Stimulated activated naive CD4-positive, alpha-beta T cell (primary cell): Measurements from ENCODE around the gene FADD.
A peak's percentile ranks its signal among the peaks of the same experiment; 100 is the strongest.

Experiments used
- DNase-seq, 6 experiments: peaks; one replicate each; lab custom pipeline; 2025; lab: John Stamatoyannopoulos, UW

Gene FADD, protein sequence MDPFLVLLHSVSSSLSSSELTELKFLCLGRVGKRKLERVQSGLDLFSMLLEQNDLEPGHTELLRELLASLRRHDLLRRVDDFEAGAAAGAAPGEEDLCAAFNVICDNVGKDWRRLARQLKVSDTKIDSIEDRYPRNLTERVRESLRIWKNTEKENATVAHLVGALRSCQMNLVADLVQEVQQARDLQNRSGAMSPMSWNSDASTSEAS

DNA sequence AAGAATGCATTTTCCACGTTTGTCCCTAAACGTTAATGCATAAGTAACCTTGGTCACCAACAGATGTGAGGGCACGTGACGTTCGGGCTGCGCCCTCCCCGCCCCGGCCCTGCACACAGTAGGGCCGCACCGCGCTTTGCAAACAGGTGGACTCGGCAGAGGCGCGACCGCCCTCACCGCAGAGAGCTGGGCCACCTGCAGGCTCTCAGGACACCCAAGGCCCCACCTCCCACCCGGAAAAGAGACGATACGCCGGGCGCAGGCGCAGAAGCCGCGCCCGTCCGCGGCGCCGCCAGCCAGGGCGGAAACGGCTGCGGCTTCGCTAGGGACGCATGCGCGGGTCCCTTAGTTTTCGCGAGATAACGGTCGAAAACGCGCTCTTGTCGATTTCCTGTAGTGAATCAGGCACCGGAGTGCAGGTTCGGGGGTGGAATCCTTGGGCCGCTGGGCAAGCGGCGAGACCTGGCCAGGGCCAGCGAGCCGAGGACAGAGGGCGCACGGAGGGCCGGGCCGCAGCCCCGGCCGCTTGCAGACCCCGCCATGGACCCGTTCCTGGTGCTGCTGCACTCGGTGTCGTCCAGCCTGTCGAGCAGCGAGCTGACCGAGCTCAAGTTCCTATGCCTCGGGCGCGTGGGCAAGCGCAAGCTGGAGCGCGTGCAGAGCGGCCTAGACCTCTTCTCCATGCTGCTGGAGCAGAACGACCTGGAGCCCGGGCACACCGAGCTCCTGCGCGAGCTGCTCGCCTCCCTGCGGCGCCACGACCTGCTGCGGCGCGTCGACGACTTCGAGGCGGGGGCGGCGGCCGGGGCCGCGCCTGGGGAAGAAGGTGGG, at the start of gene FADD:
FADD (plus strand) TSS at position 377 of the 831 bp plus-strand sequence; CDS start at position 541, 164 bp downstream.
- DNase-seq, result peak; percentile 86 to 92 (median 89)

DNA sequence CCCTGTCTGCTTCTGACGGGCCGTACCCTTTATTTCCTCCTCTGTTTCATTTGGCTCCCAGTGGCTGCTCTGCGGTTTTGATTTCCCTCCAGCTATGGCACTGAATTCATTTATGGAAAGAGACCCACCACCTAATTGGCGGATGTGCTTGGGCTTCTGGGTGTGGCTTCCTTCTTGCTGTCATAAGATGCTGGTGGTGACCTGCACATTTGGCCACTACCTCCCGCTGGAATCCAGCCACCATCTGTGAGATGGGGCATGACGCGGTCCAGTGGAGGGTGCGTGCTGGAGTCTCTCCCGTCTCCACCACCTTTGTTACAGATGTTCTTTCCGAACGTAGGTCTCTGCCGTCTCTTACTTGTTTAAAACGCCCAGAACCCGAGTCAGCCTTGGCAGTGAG, 47.7 kb upstream of the FADD start:
- DNase-seq, result no peak

DNA sequence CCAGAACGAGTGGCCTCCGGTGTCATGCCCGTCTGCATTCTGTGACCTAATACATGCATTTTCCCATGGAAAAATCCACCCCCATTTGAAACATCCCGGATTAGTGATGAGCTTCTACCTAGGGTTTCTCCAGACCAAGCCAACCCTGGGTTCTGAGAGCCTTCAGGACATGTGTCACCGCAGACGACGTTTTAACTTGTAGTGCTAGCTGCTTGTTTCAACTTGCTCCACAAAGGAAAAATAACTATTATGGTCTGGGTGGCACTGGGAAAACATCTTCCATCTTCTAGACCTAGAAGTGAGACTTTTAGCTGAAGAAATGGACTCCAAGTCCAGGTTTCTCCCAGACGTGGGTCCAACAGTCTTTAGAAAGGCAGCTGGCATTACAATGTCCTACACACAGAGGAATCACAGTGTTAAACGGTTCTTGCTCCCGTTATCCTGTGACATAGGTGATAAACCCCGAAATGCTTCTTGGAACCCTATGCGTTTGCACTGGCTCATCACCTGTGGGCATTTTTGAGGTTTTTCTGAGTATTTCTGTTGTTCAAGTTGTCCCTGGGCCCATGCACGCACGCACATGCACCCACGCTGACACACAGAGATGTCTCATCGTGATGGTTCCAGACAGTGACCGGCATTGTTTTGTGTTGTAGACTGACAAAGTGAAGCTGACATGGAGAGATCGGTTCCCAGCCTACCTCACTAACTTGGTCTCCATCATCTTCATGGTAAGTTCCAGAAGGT, 46.6 kb upstream of the FADD start:
- DNase-seq, result no peak

DNA sequence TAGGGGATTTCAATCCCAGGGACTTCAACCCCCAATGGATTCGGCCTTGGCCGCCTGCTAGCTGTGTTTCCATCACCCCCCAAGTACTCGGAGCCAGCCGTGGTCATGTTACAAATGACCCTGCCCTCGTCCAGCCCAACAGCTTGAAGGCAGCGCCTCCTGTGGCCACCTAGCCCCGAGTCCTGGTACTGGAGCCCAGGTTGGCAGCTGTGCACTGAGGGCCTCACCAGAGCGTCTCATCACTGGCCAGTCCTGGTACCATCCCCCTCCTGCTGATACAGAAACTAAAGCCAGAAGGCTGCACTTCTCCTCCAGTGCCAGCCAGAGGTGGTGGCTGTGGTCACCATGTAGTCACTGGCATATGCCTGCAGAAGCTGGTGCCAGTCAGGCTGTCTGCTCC, 44.9 kb upstream of the FADD start:
- no peak for DNase-seq

- no peak for DNase-seq
Observed at GRCh38 chr11:70158757-70159389, 44.2 kb upstream of the FADD start.

DNA sequence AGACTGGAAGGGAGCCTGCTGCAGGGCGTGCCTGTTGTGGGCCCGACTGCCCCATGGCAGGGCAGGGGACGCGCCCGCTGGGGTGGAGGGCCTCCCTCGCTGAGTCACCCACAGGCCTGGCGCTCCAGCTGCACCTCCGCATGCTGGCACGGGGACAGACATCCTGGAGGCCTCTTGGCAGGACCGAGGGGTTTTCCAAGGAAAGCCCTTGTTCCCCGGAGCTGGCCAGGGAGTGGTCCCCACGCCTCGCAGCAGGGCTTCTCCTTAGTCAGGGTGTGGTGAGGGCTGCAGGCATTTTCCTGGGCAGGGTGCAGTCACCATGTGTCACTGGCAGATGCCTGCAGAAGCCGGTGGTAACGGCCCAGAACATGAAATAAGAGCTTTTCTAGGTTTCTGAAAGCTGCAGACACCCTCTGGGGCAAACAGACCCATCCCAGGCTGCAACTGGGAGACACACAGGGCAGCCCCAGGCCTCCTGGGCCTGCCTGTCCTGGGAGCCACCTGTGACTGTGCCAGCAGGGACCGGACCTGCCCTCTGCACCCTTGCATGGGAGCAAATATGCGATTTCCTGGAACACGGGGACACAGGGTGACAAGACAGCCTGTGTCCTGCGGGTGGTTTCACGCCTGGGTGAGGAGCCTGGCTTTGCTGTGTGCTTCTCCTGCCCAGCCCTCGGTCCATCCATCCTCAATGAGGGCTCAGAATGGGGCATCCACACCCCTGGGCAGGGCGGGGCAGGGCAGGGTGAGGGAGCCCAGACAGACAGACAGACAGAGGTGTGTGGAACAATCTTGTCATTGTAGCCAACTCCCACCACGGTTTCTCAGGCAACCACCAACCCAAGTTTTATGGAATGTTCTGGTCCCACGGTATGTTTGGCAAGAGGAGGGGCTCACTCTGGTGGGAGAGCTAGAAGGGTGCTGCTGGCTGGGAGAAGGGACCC, 43.2 kb upstream of the FADD start:
- no peak for DNase-seq

- DNase-seq, result no peak
Observed at GRCh38 chr11:70161043-70161625, 42.0 kb upstream of the FADD start.

DNA sequence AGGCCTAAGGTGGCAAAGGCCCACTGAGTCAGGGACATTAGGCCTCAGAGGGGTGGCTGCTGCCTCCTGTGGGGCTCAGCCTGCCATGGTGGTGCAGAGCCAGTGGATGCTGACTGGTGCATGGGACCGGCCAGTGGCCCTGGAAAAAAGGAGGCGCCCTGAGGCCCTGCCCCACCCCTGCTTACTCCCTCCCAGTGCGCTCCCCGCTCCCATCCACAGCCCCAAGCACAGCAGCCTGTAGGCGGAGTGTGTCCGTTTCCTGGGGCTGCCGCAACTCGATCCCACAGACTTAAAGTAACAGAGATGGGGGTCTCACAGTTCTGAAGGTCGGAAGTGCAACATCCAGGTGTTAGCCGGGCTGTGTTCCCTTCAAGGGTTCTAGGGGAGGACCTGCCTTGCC, 38.4 kb upstream of the FADD start:
- DNase-seq, result no peak

GRCh38 chr11:70167120-70167519, 36.0 kb upstream of the FADD start:
- DNase-seq, result no peak

DNA sequence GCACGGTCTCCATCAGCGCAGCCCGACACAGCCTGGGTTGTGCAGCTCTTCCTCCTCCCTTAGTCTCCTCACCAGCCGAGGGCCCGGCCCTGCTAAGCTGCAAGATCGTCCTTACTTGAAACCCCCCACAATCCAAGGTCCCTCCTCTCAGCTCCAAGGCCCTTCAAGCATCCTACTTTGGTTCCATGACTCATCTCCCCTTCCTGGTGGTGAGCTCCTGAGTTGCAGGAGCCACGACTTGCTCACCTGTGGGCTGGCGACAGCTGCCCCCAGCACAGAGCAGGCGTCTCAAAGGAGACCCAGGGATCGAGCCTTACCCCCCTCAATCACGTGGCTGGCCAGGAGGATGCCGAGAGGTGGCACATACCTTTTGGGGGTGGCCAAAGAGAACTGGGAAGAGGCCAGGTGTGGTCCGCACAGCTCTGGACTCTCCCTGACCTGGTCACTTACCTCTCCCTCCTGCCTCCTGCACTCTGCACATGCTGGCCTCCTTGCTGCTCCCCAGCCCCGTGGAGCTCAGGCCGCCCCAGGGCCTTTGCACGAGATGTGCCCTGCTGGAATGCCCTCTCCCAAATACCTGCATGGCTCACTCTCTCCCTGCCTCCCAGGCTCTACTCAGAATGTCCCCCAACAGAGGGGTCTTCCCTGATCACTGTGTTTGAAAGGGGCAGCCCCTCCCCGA, 35.2 kb upstream of the FADD start:
- no peak for DNase-seq

GRCh38 chr11:70168405-70168754, 34.7 kb upstream of the FADD start:
- no peak for DNase-seq

DNA sequence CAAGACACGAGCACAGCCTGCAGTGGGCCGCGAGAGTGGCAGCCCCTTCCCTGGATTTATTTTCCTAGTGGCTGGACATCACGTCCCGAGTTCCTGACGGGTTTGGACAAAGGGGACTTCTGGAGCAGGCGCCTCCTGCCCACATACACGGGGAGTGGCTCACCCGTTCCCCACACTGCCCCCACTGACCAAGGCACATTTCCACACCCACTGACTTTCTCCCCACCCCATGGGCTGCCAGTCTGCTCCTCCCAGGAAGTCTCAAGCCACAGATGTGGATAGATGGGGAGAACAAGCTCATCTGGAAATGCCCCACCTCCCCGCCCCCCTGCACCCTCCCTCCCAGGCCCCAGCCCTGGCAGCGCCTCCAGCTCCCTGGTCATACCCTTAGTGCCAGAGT, 34.0 kb upstream of the FADD start:
- DNase-seq, result no peak

DNA sequence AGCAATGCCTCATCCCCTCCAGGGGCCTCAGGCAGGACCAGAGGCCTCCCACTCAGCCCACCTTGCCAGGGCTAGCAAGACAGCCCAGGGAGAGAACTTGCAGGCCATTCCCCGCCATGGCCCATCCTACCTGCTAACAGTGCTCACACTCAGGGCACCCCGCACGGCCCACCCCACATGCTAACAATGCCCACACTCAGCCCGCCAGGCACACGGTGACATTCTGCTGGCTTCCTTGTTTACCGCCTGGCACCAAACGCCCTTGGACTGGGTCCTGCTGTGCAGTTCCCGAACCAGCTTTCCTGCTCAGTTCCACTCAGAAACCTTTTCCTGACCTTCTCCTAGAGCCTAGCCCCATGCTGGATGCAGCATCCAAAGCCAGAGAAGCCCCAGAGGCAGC, 33.5 kb upstream of the FADD start:
- DNase-seq, result no peak

GRCh38 chr11:70170596-70171210, 32.4 kb upstream of the FADD start:
- DNase-seq, result no peak

DNA sequence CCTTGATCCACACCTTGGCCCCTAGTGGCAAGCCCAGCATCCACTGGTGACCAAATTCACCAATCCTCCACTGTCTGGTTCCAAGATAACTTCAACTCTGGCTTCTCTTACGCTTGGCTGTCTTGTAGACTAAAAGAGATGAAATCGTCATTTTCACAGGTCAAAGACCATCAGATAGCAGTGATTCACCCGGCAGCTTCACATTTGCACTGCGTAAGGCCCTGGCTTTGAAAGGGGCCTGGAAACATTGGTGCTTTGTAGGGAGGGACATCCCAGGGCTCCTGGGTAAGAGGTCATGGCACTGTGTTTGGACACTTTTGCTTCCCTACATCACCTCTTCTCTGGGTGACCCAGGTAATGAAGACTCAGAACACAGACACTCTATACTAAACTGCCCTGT, 30.1 kb upstream of the FADD start:
- no peak for DNase-seq

DNA sequence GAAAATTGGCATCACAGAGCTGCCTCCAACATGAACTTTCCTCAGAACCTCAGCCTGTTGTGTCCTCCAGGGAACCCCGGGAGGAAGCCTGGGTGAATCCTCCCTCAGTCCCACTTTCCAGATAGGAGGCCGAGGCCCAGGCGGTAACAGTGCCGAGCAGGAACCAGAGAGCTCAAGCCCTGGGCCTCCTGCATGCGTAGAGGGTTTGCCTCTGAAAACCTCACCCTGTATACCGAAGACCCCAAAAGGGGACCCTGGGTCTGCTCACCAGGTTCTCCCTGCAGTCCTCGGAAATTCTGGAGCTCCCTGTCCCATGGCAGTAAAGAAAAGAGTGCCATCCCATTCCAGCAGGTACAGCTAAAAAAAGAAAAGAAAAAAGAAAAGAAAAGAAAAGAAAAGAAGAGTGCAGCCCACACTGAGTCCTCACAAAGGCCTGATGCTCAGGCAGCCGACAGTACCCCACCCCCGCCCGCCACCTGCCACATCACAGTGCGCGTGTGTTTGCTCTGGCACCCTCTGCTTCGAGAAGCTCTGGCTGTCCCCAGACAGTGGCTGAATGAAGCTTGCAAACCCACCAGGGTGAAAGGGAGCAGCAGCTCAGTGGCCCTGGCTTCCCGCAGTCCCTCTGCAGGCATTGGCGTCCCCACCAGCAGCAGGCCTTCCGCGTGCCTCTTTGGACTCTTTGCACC, 28.4 kb upstream of the FADD start:
- no peak for DNase-seq

DNA sequence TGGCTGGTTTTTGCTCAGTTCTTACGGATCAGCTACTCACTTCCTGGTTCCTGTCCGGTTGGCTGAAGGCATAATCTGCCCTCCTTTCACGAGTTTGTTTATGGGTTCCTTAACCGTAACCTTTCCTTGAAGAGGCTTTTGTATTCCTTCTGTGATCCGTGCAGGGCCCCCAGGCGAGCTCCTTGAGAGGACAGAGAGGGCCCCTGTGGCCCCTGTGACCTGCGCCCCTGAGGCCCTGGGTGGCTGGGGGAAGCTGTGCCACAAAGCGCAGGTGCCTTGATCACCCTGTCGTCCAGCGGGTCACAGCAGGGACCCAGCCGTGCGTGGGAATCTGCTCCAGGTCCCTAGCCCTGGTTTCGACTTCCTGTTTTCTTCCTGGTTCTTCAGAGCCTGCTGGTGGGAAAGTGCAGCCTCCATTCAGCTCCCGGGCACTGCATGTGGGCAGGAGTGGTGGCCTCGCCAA, 27.8 kb upstream of the FADD start:
- DNase-seq, result no peak

DNA sequence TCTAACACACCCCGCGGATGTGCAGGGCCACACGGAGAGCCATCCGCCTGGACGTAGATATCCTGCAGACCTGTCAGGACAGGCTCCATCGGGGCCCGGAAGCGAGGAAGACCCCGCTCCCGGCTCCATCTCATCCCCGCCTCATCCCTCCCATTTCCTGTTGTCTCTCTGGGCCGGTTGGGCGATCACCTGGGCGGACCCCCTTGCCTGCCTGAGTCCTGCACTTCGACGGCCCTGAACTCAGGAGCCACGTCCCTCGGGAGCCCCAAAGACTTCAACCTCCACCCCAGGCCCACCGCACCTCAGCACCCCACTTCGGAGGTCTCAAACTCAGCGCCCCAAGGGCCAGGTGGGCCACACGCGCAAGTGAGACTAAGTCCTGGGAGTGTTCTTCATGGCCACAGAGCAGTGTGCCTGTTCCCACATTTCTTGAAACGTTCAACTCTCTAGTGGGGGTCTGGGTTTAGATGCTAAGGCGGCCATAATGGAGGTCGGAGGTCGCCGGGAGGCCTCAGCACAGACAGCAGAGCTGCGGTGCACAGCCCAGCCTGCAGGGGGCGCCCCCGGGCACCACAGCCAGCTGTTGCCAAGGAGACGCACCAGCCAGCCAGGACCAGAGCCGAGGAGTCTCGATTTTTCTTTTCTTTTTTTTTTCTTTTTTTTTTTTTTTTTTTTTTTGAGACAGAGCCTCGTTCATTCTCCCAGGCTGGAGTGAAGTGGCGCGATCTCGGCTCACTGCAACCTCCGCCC, 26.0 kb upstream of the FADD start:
- DNase-seq, result peak in 5 of 6 experiments; percentile 4 to 44 (median 29)

- no peak for DNase-seq
Observed at GRCh38 chr11:70180906-70181305, 22.2 kb upstream of the FADD start.
